HG02885 (cell line): Measurements from ENCODE around the gene SGTB.
"Not testable (repeated sequence)": the region's sequence is repeated elsewhere in the genome, so short reads cannot be mapped to it uniquely, and the experiment has no call there.

ENCODE experiments used
- ATAC-seq: cut with Tn5 transposase; IDR thresholded peaks from one replicate; pipeline ENCODE4 v1.9.1; 2021; ENCODE audit warnings: mild to moderate bottlenecking; ENCODE audit not compliant: unreplicated experiment, poor library complexity

Gene SGTB

GRCh38 chr5:65736011-65736410, 14.1 kb upstream of the SGTB start:
- no peak for ATAC-seq

GRCh38 chr5:65734921-65735320, 13.0 kb upstream of the SGTB start:
- ATAC-seq = no peak

- not testable (repeated sequence) for ATAC-seq
Observed at GRCh38 chr5:65734196-65734775, 12.4 kb upstream of the SGTB start.

- not testable (repeated sequence) for ATAC-seq
Observed at GRCh38 chr5:65732046-65732445, 10.1 kb upstream of the SGTB start.

- no peak for ATAC-seq
Observed at GRCh38 chr5:65730910-65731309, 9.0 kb upstream of the SGTB start.

- ATAC-seq = no peak
Observed at GRCh38 chr5:65728218-65728617, 6.3 kb upstream of the SGTB start.

- ATAC-seq = no peak
Observed at GRCh38 chr5:65727491-65728156, 5.7 kb upstream of the SGTB start.

GRCh38 chr5:65722575-65723403, 880 bp upstream of the SGTB start:
- peak; percentile 10 for ATAC-seq

- ATAC-seq = peak; percentile 33
Observed at GRCh38 chr5:65721050-65721719, 724 bp downstream of the SGTB start.

- ATAC-seq = no peak
Observed at GRCh38 chr5:65718576-65719310, 3.2 kb downstream of the SGTB start.

- no peak for ATAC-seq
Observed at GRCh38 chr5:65708145-65708544, 13.8 kb downstream of the SGTB start.

- no peak for ATAC-seq
Observed at GRCh38 chr5:65707663-65708062, 14.2 kb downstream of the SGTB start.

GRCh38 chr5:65704621-65705239, 17.2 kb downstream of the SGTB start:
- no peak for ATAC-seq

- no peak for ATAC-seq
Observed at GRCh38 chr5:65702036-65702435, 19.9 kb downstream of the SGTB start.

- ATAC-seq = peak; percentile 73
Observed at GRCh38 chr5:65699338-65699737, 22.6 kb downstream of the SGTB start.

GRCh38 chr5:65696892-65697291, 25.0 kb downstream of the SGTB start:
- ATAC-seq = no peak

GRCh38 chr5:65695896-65696295, 26.0 kb downstream of the SGTB start:
- ATAC-seq = no peak

GRCh38 chr5:65695162-65695755, 26.6 kb downstream of the SGTB start:
- no peak for ATAC-seq

- no peak for ATAC-seq
Observed at GRCh38 chr5:65693121-65693520, 28.8 kb downstream of the SGTB start.
